HFFc6 (cell line): ENCODE data around the gene PTPRQ. TPM values are rescaled to one million over a fixed set of nuclear protein-coding genes. Genes with fewer than 3 reads are reported as not detected.

Source experiments
- DNase-seq: peaks from one replicate; pipeline ENCODE4 v3.0.0-alpha.2; 2018
- H3K27ac Mint-ChIP-seq: 2 replicates; pipeline ENCODE4 v1.8.0; 2020; ENCODE audit warnings: mild to moderate bottlenecking, mixed read lengths
- H3K27me3 Mint-ChIP-seq: 2 replicates; pipeline ENCODE4 v1.8.0; 2021; ENCODE audit warnings: mild to moderate bottlenecking, moderate library complexity, mixed read lengths; ENCODE audit not compliant: insufficient read depth
- H3K36me3 Mint-ChIP-seq: 2 replicates; pipeline ENCODE4 v1.8.0; 2021; ENCODE audit warnings: low read depth, mixed read lengths
- H3K4me1 Mint-ChIP-seq: 2 replicates; pipeline ENCODE4 v1.8.0; 2020; ENCODE audit warnings: low read depth, mixed read lengths
- H3K4me3 Mint-ChIP-seq: 2 replicates; pipeline ENCODE4 v1.8.0; 2020; ENCODE audit warnings: mild to moderate bottlenecking, moderate library complexity, mixed read lengths
- H3K9me3 Mint-ChIP-seq: 2 replicates; pipeline ENCODE4 v1.8.0; 2020; ENCODE audit warnings: mild to moderate bottlenecking, mixed read lengths
- CTCF ChIP-seq: fragments of 200-600 bp; sonication (generic); IDR thresholded peaks from 2 replicates; pipeline ENCODE4 v1.5.0; 2021; ENCODE audit warnings: antibody characterized with exemption, mild to moderate bottlenecking
- total RNA-seq, 6 experiments: library from RNA; stranded (reverse); fragmentation: NEBNext Ultra II Directional; extraction: Animal tissue kit (Norgen Biotek cat#: 25700); gene quantifications; 2 replicates in 1 of 6; 3 replicates in 5 of 6; pipeline ENCODE4 v1.2.3, GENCODE V29; 2021

The PTPRQ gene
- total RNA-seq, 6 experiments from 2014 or later: 2.6 to 4.1 (median 3.5) TPM

DNA sequence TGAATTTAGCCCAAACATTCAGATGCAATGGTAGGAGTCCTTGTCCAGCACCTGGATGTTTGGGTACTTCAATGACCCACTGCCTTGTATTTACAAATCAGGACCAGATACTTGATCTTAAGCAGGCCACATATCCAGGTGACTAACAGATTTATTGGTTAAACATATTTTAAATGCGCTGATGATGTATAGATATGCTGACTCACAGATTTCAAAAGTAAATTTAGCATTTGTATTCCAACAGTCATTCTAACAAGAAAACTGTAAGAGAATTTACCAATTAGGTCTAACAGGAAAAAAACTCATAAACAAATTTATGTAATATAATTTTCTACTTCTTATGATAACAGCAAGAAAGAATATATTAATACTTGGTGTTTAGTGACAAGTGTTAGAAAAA lies 234.0 kb downstream of the PTPRQ start:
- DNase-seq: no peak
- H3K27me3 Mint-ChIP-seq: no peaks in the 10 kb centered on the region
- H3K4me1 Mint-ChIP-seq: peaks cover 20% of the 10 kb centered on the region
- H3K4me3 Mint-ChIP-seq: no peak overlapping the region
- H3K36me3 Mint-ChIP-seq: no peaks in the 10 kb centered on the region
- no peaks in the 10 kb centered on the region for H3K9me3 Mint-ChIP-seq
- no peak for TF ChIP-seq CTCF
- H3K27ac Mint-ChIP-seq: no peak overlapping the region

- Mint-ChIP-seq H3K27me3 (no peaks in the 10 kb centered on the region), H3K4me3 (no peak overlapping the region), H3K4me1 (peaks cover 16% of the 10 kb centered on the region), H3K9me3 (no peaks in the 10 kb centered on the region), H3K27ac (no peak overlapping the region), H3K36me3 (no peaks in the 10 kb centered on the region)
- TF ChIP-seq CTCF: no peak
- DNase-seq: no peak
Observed at GRCh38 chr12:80679346-80680131, 235.5 kb downstream of the PTPRQ start.

DNA sequence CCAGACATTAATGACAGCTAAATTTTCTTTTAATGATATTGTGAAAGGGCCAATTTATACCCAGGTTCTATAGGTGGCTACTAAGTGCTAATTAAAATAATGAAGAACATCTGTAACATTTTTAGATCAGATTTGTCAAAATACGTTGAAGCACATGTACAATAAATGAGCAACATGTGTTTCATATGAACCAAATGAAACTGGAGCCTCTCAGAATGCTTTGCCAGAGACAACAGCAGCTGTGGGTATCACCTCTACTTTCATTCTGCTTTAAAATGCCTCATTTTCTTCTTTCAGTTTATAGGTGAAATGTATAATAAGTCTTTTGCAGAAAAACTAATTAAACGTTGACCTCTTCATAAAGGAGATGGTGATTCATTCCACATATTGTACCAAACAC lies 237.3 kb downstream of the PTPRQ start:
- H3K36me3 Mint-ChIP-seq: no peaks in the 10 kb centered on the region
- H3K27me3 Mint-ChIP-seq: no peaks in the 10 kb centered on the region
- H3K4me3 Mint-ChIP-seq: no peak overlapping the region
- DNase-seq: no peak
- H3K9me3 Mint-ChIP-seq: no peaks in the 10 kb centered on the region
- no peak overlapping the region for H3K27ac Mint-ChIP-seq
- TF ChIP-seq CTCF: no peak
- peaks cover 6% of the 10 kb centered on the region; the same call in 1 of the 2 replicates for H3K4me1 Mint-ChIP-seq

GRCh38 chr12:80681786-80682185 lies 237.8 kb downstream of the PTPRQ start:
- H3K27ac Mint-ChIP-seq: no peak overlapping the region
- no peak for TF ChIP-seq CTCF
- H3K27me3 Mint-ChIP-seq: no peaks in the 10 kb centered on the region
- H3K4me1 Mint-ChIP-seq: peaks cover 6% of the 10 kb centered on the region; the same call in 1 of the 2 replicates
- no peak overlapping the region for H3K4me3 Mint-ChIP-seq
- no peaks in the 10 kb centered on the region for H3K36me3 Mint-ChIP-seq
- H3K9me3 Mint-ChIP-seq: no peaks in the 10 kb centered on the region
- no peak for DNase-seq

GRCh38 chr12:80684077-80684495 lies 240.1 kb downstream of the PTPRQ start:
- peaks cover 6% of the 10 kb centered on the region; the same call in 1 of the 2 replicates for H3K4me1 Mint-ChIP-seq
- no peak overlapping the region for H3K27ac Mint-ChIP-seq
- H3K27me3 Mint-ChIP-seq: no peaks in the 10 kb centered on the region
- TF ChIP-seq CTCF: no peak
- no peak overlapping the region for H3K4me3 Mint-ChIP-seq
- no peaks in the 10 kb centered on the region for H3K9me3 Mint-ChIP-seq
- H3K36me3 Mint-ChIP-seq: no peaks in the 10 kb centered on the region
- no peak for DNase-seq
